Activated T-cell treated with anti-CD3 and anti-CD28 coated beads for 1 hour (primary cell): ENCODE results near the gene ITGA8.
"Not testable (repeated sequence)": the region's sequence is repeated elsewhere in the genome, so short reads cannot be mapped to it uniquely, and the experiment has no call there.

ENCODE experiments used
- DNase-seq: peaks from one replicate; pipeline ENCODE4 v3.0.0-alpha.2; 2020; ENCODE audit warnings: low read depth

ITGA8 gene

GRCh38 chr10:15681076-15681475 lies 38.6 kb downstream of the ITGA8 start:
- DNase-seq, result no peak

GRCh38 chr10:15678851-15679250 lies 40.9 kb downstream of the ITGA8 start:
- DNase-seq, result no peak

- no peak for DNase-seq
Observed at GRCh38 chr10:15672469-15672868, 47.3 kb downstream of the ITGA8 start.

- no peak for DNase-seq
Observed at GRCh38 chr10:15670880-15671279, 48.8 kb downstream of the ITGA8 start.

- no peak for DNase-seq
Observed at GRCh38 chr10:15661574-15661973, 58.1 kb downstream of the ITGA8 start.

- no peak for DNase-seq
Observed at GRCh38 chr10:15660990-15661389, 58.7 kb downstream of the ITGA8 start.

GRCh38 chr10:15658069-15658702 lies 61.5 kb downstream of the ITGA8 start:
- DNase-seq, result no peak

GRCh38 chr10:15652757-15653156 lies 67.0 kb downstream of the ITGA8 start:
- no peak for DNase-seq

- no peak for DNase-seq
Observed at GRCh38 chr10:15652117-15652516, 67.6 kb downstream of the ITGA8 start.

- no peak for DNase-seq
Observed at GRCh38 chr10:15651175-15651574, 68.5 kb downstream of the ITGA8 start.

GRCh38 chr10:15642095-15642494 lies 77.6 kb downstream of the ITGA8 start:
- DNase-seq, result no peak

- DNase-seq, result no peak
Observed at GRCh38 chr10:15640536-15641085, 79.1 kb downstream of the ITGA8 start.

- DNase-seq, result no peak
Observed at GRCh38 chr10:15636446-15636845, 83.3 kb downstream of the ITGA8 start.

GRCh38 chr10:15632456-15633091 lies 87.1 kb downstream of the ITGA8 start:
- no peak for DNase-seq

GRCh38 chr10:15631205-15631604 lies 88.5 kb downstream of the ITGA8 start:
- not testable (repeated sequence) for DNase-seq

- DNase-seq, result no peak
Observed at GRCh38 chr10:15630353-15630752, 89.4 kb downstream of the ITGA8 start.

GRCh38 chr10:15627617-15628196 lies 92.0 kb downstream of the ITGA8 start:
- DNase-seq, result no peak

- DNase-seq, result no peak
Observed at GRCh38 chr10:15626937-15627336, 92.8 kb downstream of the ITGA8 start.

GRCh38 chr10:15625261-15625660 lies 94.5 kb downstream of the ITGA8 start:
- no peak for DNase-seq

GRCh38 chr10:15624401-15625196 lies 95.1 kb downstream of the ITGA8 start:
- no peak for DNase-seq

GRCh38 chr10:15620836-15621515 lies 98.7 kb downstream of the ITGA8 start:
- DNase-seq, result no peak

GRCh38 chr10:15620337-15620736 lies 99.4 kb downstream of the ITGA8 start:
- DNase-seq, result no peak
